Coronary artery (tissue), 2 donors: Measurements from ENCODE around the gene RGS3.

Experiments
- DNase-seq: peaks from one replicate; pipeline ENCODE4 v3.0.0-alpha.2; 2017; ENCODE audit warnings: low spot score
- H3K27ac ChIP-seq, 2 donors: fragments of 200-600 bp; sonication (generic); one replicate each; pipeline ENCODE4 v1.5.1; 2016 to 2019
- H3K4me3 ChIP-seq: fragments of 200-600 bp; sonication (generic); 2 replicates; pipeline ENCODE4 v1.5.1; 2016; ENCODE audit warnings: mild to moderate bottlenecking, moderate library complexity
- CTCF ChIP-seq: fragments of 200-600 bp; sonication (generic); IDR thresholded peaks from one replicate; pipeline ENCODE4 v1.5.1; 2019; ENCODE audit warnings: antibody characterized with exemption

The RGS3 gene

GRCh38 chr9:113509463-113509862 is 45.9 kb downstream of the RGS3 start:
- no peak for DNase-seq
- Histone ChIP-seq H3K27ac (peak overlapping the region; percentile 35 to 46), H3K4me3 (no peak overlapping the region)
- TF ChIP-seq CTCF: no peak

GRCh38 chr9:113511047-113511521 is 47.6 kb downstream of the RGS3 start:
- DNase-seq: no peak
- peak overlapping the region; percentile 32 to 40 for H3K27ac ChIP-seq
- no peak for TF ChIP-seq CTCF
- no peak overlapping the region for H3K4me3 ChIP-seq

GRCh38 chr9:113511856-113512761 is 48.6 kb downstream of the RGS3 start:
- peak overlapping the region in 1 of 2 donors; percentile 12 for H3K27ac ChIP-seq
- DNase-seq: no peak
- no peak overlapping the region for H3K4me3 ChIP-seq
- no peak for TF ChIP-seq CTCF

GRCh38 chr9:113513111-113513510 is 49.6 kb downstream of the RGS3 start:
- TF ChIP-seq CTCF: no peak
- no peak overlapping the region for H3K27ac ChIP-seq

GRCh38 chr9:113513536-113513935 is 50.0 kb downstream of the RGS3 start:
- no peak for DNase-seq
- H3K4me3 ChIP-seq: no peak overlapping the region
- TF ChIP-seq CTCF: no peak
- no peak overlapping the region for H3K27ac ChIP-seq

More at GRCh38 chr9:113513111-113513510, 49.6 kb downstream of the RGS3 start:
- DNase-seq: no peak
- H3K4me3 ChIP-seq: no peak overlapping the region

GRCh38 chr9:113514061-113514460 is 50.5 kb downstream of the RGS3 start:
- DNase-seq: no peak
- H3K27ac ChIP-seq: no peak overlapping the region
- no peak for TF ChIP-seq CTCF
- H3K4me3 ChIP-seq: no peak overlapping the region

GRCh38 chr9:113514748-113515147 is 51.2 kb downstream of the RGS3 start:
- no peak for DNase-seq
- no peak for TF ChIP-seq CTCF
- no peak overlapping the region for H3K4me3 ChIP-seq
- H3K27ac ChIP-seq: no peak overlapping the region
